Measurements from ENCODE around the gene CHRNA1.
A peak's percentile ranks its signal among the peaks of the same experiment; 100 is the strongest.

Gene CHRNA1

DNA sequence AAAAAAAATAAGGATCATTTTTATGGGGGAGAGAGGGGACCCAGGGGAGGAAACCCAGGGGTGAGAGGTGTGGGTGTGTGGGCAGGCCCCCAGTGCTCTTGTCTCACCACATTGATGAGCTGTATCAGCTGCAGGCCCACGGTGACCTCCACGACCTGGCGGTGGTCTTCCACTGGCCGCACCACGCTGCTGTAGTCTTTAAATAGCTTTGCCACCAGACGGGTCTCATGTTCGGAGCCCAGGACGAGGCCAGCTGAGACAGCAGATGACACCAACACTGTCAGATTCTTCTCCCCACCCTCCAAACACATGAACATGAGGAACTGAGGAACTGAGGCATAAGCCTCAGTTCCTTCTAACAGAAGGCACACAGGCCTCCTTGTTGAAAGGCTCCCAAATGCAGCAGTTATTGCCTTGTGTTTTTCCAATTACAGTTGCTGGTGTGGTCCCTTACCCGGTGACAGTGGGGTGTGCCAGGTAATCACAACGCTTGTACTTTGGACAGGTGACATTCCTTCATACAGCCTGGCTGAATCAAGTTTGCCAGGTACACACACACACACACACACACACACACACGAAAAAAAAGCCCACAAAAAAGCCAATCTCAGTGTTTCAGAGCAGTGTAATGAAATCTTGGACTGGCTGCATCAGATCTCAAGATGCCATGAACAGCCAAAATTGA is 4.7 kb downstream of the CHRNA1 start:
- no peak for DNase-seq

DNA sequence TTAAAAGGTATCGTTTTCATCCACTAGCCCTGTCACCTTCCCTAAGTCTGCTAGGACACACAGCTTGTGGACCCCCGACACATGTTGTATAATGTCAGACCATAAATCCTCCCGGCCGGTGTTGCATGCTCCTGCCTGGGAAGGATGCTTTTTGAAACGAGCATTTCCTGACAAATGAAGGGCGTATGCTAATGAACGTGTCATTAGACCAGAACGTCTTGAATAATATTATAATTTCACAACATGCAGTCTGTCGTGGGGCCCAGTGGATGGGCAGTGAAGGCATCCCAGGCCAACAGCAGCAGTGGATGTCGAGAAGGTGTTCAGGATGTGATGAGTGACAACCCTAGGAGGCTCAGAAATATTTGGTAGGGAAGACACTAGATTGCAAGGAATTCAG is 7.5 kb downstream of the CHRNA1 start:
- no peak for DNase-seq

DNA sequence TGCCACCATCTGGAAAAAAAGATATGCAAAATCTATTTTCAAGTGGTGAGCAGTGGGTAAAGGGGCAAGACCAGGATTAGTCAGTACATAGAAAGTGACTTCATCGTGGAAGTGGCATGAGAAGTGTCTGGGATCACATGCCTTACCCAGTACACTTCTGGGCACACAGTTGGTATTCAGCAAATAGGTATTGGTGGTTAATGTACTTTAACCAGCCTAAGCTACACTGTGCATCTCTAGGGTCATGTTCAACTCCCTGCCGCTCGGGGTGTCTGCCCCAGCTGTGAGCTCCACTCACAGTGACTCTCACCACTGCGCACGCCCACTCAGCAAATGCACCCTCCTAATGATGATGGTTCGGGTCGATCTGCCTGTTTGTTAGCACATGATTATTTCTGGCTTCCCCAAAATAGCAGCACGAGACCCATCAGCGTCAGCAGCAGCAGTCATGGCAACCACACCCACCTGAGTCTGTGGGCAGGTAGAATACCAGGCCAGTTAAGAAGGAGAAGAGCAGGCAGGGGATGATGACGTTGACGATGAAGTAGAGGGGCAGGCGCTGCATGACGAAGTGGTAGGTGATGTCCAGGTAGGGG is 11.1 kb downstream of the CHRNA1 start:
- DNase-seq, result no peak

DNA sequence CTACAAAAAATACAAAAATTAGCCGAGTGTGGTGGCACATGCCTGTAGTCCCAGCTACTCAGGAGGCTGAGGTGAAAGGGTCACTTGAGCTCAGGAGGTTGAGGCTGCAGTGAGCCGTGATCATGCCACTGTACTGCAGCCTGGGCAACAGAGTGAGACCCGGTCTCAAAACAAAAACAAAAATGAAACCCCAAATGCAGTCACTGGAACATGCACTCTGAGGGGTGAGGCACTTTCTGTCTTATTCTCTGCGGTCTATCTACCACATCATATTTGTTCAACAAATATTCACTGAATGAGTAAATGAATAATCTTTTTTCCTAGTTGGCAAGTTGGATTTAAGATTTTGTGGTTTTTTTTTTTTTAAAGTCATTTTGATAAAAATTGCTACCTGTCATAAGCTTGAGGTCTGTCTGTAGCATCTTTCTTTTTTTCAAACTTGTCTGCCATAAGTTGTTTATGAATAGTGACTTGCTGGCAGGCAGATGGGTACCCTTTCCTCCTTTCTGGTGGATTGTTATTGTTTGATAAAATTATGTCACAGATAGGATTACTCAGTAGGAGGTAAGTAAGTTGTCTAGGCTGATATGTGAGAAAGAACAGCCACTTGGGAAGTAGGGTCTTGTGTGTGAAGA is 11.8 kb downstream of the CHRNA1 start:
- no peak for DNase-seq

DNA sequence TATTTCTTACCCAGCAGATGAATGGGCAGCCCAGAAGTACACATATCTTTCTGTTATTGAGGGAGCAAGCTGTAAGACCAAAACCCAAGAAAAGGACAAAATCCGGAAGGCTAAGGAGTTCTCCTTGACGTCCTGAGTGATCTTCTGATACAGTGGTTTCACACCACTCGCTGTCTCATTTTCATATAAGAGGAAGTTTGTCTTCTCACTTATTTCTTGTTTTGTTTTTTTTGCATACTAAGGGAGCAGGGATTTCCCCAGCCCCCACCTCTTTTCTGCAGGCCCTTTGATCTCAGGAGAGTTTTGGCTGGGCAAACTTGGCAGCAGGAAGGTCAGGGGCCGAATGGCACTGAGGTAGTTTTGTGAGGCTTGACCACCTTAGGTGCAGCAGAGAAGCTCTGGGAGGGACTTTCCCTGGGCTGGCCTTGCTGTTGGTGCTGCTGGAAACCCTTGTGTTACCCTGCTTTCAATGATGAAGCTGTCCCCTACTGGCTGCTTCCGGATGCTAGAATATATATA is 13.3 kb downstream of the CHRNA1 start:
- DNase-seq, result no peak

DNA sequence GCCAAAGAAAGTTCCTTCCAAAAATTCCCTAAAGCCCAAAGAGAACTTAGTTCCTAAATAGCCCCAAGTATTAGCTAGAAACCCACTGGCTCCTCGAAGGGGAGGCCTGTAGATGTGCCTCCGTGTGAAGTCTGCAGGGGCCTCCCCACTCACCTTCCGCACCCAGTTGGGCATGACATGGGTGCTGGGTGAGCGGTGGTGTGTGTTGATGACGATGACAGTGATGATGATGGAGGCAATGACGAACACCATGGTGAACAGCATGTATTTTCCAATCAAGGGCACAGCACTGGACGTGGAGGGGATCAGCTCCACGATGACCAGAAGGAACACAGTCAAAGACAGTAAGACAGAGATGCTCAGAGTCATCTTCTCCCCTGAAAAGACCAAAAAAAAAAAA is 14.5 kb downstream of the CHRNA1 start:
- DNase-seq, result no peak

DNA sequence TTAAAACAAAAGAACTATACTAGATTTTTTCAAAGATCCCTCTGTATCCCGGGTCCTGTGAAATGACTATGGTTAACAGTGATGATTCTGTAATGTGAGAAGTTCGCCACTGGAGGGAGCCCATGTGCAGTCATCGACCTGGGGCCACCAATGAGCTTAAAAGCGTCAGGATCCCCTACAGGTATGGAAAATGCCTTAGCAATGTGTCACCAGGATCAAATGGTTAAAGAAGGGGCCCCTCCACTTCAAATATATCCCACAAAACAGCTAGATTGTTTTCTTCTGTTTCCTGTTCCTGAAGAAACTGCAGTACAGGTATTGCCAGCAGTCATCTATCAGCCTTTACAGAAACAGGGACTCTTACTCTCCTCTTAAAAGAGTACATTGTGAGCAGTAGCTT is 15.3 kb downstream of the CHRNA1 start:
- DNase-seq, result peak; percentile 56

DNA sequence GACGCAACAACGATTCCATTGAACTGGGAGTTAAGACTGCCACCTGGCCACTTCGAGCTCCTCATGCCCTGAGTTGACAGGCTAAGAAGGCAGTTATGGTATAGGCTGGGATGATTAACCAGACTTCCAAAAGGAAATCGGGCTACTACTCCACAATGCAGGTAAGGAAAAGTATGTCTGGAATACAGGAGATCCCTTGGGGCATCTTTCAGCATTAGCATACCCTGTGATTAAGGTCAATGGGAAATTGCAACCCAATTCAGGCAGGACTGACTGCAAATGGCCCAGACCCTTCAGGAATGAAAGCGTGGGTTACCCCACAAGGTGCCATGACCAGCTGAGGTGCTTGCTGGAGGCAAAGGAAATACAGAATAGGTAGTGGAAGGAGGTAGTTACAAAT is 19.1 kb downstream of the CHRNA1 start:
- DNase-seq, result no peak

DNA sequence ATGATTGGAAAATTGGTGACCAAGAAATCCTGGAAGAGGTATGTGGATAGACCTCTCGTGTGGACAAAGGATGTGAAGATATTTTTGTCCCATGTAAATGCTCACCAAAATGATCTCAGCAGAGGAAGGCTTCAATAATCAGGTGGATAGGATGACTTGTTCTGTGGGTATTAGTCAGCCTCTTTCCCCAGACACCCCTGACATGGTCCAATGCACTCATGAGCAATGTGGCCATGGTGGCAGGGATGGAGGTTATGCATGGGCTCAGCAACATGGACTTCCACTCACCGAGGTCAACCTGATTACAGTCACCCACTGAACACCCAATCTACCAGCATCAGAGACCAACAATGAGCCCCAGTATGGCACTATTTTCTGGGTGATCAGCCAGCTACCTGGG is 20.2 kb downstream of the CHRNA1 start:
- DNase-seq, result no peak

DNA sequence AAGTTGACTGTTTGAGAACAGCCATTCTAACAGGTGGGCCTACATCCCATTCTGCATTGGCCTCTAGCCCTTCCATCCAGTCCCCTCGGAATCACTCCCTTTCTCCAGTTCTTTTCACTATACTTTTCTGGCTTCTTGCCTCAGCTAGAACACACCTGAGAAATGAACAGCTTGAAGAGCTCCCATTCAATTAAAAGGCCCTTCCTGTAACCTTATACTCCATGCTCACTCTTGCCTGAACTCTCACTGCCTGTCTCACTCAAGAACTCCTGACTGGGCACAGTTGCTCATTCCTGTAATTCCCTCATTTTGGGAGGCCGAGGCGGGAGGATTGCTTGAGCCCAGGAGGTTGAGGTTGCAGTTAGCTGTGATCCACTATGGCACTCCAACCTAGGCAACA is 23.6 kb downstream of the CHRNA1 start:
- DNase-seq, result no peak

DNA sequence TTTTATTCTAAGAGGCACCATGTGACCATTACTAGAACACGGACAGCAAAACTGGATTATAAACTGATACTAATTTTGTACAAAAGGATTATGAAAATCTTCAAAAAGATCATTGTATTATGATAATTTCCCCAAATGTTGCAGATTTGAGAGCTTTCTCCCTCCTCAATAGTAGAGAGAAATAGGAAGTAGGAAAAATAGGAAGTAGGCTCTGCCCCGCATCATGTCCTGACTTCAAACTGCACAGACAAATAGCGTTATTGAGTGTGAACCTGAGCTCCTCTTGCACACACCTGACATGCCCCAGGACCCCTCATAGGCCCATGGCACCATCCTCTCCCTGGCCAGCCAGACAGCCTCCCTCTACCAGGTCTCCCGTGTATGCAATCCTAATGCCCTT is 25.4 kb downstream of the CHRNA1 start:
- DNase-seq, result no peak

DNA sequence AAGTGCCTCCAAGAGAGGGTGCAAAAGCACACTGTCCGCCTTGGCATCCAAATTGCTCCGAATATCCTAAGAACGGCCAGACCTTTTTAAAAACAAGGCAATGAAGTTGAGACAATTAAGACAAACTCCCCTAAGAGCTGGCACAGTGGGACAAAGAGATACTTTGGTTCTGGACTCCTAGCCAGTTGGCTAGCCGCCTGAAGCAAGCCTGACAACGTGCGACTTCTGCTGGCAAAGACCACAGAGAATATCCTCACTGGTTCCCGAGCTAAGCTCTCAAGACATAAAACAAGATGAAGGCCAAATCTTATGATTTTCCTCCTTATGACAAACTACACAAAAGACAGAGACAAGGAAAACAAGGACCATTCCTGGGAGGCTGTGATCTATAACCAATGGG is 32.7 kb downstream of the CHRNA1 start:
- no peak for DNase-seq

DNA sequence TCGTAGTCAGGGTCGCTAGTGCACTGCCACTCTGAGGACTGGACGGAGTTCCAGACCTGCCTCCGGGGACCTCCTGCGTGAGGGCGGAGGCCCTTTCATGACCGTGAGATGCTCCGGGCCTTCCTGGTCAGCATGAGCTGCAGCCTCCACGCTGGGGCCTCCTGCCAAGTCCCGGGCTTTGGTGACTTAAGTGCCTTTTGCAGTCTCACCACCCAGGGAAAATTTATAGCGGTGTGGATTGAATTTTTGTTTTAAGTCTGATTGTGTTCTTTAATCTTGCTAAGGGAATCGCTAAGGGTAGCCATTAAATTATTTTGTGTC is 33.6 kb downstream of the CHRNA1 start:
- DNase-seq, result no peak

DNA sequence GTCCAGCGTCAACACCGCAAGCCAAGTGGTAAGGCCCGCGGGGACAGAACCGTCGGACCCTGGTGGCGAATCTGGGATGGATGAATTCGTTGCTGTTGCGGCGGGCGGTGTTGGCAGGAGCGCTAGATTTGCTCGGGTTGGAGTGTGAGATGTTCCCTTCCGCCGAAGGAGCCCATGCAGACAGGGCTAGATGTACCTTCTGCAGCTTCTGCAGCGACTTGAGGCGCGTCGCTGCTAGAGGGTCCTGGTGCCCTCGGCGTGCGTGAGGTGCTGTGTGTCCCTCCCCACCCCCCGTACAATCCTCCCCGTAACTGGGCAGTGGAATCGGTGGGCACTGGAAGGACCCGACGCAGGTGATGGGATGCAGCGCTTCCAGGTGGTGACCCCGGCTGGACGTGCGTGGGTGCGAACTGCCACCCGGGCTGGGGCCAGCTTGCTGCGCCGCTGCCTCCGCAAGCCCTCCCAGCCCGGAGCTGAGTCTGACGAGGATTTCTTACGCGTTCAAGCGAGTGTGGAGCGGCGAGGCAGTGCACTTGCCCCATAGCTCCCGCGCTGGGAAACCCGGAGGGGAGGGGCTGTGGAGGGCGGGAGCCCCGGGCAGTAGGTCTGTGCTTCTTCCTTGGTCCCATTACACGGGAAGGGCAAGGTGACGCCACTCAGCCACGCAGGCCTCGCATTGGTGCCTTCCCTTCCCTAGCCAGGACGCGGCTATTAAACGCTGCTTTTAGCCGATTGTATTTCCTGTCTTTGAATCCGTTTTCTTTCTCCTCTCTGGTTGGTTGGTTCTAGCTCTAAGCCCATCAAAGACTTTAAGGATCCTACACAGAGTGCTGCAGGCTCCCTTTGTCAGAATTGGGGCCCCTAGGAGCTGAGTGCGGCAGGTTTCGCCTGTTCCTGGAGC is 34.2 kb downstream of the CHRNA1 start:
- DNase-seq, result peak; percentile 11

DNA sequence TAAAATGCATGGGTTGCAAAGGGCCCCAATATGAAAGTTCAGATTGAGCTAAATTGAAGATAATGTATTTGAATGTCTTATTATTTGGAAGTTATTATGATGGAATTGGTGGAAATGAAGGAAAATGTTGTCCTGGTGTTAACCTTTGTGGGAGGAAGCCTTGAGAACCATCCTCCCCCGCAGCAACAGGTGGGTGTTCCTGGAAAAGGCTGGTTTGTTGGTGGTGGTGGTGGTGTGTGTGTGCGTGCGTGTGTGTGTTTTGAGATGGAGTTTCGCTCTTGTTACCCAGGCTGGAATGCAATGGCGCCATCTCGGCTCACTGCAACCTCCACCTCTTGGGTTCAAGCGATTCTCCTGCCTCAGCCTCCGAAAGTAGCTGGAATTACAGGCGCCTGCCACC is 36.2 kb downstream of the CHRNA1 start:
- DNase-seq, result no peak

DNA sequence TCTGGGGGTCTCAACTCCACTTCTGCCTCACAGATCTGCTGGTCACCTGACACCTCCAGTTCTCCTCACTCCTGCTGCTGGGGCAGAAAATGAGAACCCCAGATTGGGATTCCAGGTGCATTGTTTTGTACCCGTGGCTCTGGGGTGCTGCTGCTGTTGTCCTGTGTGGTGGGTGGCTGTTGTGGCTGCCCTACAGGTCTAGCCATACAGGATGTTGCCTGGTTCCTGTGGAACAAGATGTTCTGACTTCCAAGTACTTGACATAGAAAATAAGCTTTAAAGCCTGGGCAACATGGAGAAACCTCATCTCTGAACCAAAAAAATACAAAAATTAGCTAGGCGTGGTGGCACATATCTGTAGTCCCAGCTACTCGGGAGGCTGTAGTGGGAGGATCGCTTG is 38.1 kb downstream of the CHRNA1 start:
- no peak for DNase-seq

DNA sequence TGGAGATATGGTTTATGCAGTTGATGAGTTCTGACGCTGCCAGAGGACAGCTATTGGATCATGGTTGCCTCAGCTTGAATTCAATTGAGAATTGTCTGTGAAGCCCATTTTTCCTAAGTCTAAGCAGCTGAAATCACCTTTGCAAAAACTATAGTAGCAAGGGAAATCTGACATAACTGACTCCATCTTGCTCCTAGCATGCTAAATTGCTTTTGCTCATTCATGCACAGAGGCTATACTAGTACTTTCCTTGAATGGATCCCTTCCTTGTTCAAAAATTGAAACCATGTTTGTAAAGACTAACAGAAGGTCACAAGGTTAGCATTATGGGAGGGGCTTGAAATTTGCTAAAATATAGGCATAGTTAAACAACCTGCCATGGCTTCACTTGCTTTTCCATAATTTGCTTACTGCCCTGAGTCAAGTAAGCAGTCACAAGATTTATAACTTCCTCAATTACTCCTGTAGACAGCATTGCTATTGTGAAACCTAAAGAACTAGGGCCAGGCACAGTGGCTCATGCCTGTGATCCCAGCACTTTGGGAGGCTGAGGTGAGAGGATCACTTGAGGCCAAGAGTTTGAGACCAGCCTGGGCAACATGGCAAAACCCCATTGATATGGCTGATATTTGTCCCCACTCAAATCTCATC is 41.2 kb downstream of the CHRNA1 start:
- DNase-seq, result no peak

DNA sequence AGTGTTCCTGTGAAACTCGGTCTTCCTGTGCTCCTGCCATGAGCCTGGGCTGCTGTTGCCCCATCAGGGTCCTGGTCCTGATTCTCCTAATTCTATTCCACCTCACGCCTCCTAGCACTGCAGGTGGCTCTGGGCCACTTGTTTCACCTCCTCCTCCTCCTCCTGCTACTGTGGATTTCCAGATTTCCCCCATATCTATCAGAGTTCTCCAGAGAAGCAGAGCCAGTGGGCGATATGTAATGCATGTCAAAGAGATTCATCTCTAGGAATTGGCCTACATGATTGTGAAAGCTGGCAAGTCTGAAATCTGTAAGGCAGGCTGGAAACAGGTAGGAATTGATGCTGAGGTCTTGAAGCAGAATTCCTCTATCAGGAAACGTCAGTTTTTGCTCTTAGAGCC is 45.3 kb downstream of the CHRNA1 start:
- DNase-seq, result no peak

DNA sequence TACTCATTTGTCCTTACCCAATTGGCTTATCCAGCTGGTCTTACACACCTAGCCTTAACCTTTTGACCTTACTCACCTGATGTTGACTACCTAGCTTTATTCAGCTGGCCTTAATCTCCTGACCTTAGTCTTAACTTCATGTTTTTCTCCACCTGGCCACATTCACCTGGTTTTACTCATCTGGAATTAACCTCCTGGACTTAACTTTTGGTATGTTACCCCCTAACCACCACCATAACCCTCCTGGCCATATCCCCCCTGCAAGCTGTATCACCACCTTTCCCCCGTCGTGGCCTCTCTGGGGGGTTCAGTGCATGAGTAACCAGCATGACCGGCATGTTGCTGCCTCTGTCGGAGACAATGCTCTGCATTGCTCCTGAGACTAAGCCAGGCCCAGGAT is 45.7 kb downstream of the CHRNA1 start:
- no peak for DNase-seq

DNA sequence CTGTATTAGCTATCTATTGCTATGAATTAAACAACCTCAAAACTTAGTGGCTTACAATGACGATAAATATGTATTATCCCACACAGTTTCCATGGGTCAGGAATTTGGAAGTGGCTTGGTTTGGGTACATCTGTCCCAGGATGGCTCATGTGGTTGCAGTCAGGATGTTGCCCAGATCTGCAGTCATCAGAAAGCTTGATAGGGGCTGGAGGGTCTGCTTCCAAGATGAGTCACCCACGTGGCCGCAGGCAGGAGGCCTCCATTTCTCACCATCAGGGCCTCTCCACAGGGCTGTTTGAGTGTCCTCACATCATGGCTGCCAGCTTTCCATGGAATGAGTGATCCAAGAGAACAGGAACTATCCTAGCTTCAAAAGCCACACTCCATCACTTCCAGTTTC is 46.4 kb downstream of the CHRNA1 start:
- DNase-seq, result no peak

DNA sequence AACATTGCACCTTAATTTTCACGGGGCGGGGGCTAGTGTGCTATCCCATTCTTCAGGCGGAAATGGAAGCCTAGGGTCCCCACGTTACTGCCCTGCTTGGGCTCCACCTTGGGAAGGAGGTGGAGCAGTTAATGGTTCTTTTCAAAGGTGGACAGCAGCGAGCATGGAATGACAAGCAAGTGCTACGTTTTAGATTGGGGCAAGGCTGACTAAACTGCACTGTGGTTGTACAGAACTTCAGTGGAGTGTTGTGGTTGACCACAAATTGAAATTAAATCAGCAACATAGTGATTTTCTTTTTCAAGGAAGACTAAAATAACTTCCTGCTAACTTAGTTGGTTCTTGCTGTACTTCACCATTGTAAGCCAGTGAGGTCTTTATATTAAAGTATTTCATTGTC is 47.0 kb downstream of the CHRNA1 start:
- peak; percentile 62 for DNase-seq

DNA sequence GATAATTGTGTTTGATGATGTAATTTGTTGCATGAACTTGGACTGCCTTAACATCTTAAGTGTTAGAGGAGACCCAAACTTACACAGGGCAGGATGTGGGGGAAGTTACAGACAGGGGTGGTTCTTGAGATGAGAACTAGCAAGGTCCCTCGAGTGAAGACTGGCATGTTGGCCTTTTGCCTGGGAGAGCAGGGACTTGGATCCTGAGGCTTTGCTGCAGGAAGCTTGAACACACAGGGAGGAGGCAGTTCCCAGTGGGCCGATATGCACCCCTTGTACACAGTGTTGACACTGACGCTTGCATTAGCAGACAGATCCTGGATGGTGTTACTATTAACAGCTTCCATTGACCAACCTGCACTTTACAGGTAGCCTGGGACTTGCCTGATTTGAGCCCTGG is 47.5 kb downstream of the CHRNA1 start:
- peak; percentile 11 for DNase-seq

DNA sequence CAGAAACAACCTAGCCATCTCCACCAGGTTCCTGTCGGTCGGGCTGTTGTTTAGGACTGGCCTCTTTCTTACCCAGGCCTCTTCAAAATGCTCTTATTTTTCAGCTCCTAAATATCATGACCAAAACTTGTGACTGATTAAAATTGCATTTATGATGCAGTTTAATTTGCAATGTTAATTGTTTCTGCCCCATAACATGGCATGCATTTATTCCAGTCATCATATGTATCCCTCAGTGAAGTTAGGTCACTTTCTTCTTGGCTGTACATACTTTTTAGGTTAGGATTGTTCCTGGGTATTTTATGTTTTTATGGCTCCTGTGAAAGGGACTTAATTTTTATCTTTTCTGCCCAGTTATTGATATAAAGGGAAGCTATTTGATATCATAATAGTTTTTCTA is 50.6 kb downstream of the CHRNA1 start:
- DNase-seq, result no peak

Measured in fibroblast of skin of scalp (primary cell).